Astrocyte of the cerebellum (primary cell): ENCODE measurements around the gene TSPAN10.
A peak's percentile ranks its signal among the peaks of the same experiment; 100 is the strongest.

ENCODE experiments used
- DNase-seq: peaks from one replicate; pipeline ENCODE4 v3.0.0-alpha.2; 2011; ENCODE audit warnings: low read depth
- H3K4me3 ChIP-seq: 2 replicates; pipeline ENCODE4 v1.5.1; 2011; ENCODE audit warnings: mild to moderate bottlenecking, low read depth, low read length, moderate library complexity
- CTCF ChIP-seq: IDR thresholded peaks from 2 replicates; pipeline ENCODE4 v1.5.1; 2012; ENCODE audit warnings: low read length, low read depth, moderate library complexity, mild to moderate bottlenecking; ENCODE audit errors: missing control alignments
- in situ Hi-C: cut with HindIII; loops from 2 replicates; pipeline ENCODE4 v1.10.0; 2017; ENCODE audit warnings: low sequenced_read_pairs

The TSPAN10 gene

GRCh38 chr17:81636505-81637288 lies at the start of gene TSPAN10, which contains the start of gene NPLOC4:
TSPAN10 (plus strand) TSS chr17:81637196; CDS start chr17:81642413, 5,217 bp downstream.
NPLOC4 (minus strand) TSS chr17:81637112; CDS start chr17:81636930, 182 bp downstream.
- H3K4me3 ChIP-seq: peak within 1 kb of the TSS; percentile 91
- DNase-seq: peak; percentile 52
- no peak for TF ChIP-seq CTCF
- in situ Hi-C loops: no loop called here

GRCh38 chr17:81589612-81590011 lies 47.4 kb upstream of the TSPAN10 start:
- no peak for TF ChIP-seq CTCF
- no peak for DNase-seq
- in situ Hi-C loops: no loop called here
- no peak overlapping the region for H3K4me3 ChIP-seq

- H3K4me3 ChIP-seq: no peak overlapping the region
- in situ Hi-C loops: no loop called here
- no peak for TF ChIP-seq CTCF
- DNase-seq: no peak
These were observed 46.9 kb upstream of the TSPAN10 start for GRCh38 chr17:81590121-81590520.

- DNase-seq: no peak
- TF ChIP-seq CTCF: no peak
- no peak overlapping the region for H3K4me3 ChIP-seq
- in situ Hi-C loops: no loop called here
These were observed 45.0 kb upstream of the TSPAN10 start for GRCh38 chr17:81591971-81592370.

- no peak for DNase-seq
- H3K4me3 ChIP-seq: no peak overlapping the region
- TF ChIP-seq CTCF: no peak
- in situ Hi-C loops: no loop called here
These were observed 43.7 kb upstream of the TSPAN10 start for GRCh38 chr17:81593105-81593871.

- no peak for TF ChIP-seq CTCF
- no peak overlapping the region for H3K4me3 ChIP-seq
- no peak for DNase-seq
These were observed 37.1 kb upstream of the TSPAN10 start for GRCh38 chr17:81599719-81600486.

More at GRCh38 chr17:81599719-81600486, 37.1 kb upstream of the TSPAN10 start:
- in situ Hi-C loops: no loop called here
